Measurements from ENCODE around the gene MAP4K4. TPM values are rescaled to one million over a fixed set of nuclear protein-coding genes. Genes with fewer than 3 reads are reported as not detected.

MAP4K4 gene
- total and polyA plus RNA-seq, 2 of the 4 experiments (the other 2 are of a cell fraction), result 89.4 to 124 TPM

GRCh38 chr2:101688261-101688660 is 9.2 kb upstream of the MAP4K4 start:
- H3K79me1 ChIP-seq (ENCODE audit: low read depth in 1 of 2, low read length in 2 of 2), result no peaks in the 10 kb centered on the region
- peak; percentile 53 for ATAC-seq (ENCODE audit: low read depth)
- TF ChIP-seq USF2 (IDR thresholded peaks at IDR 0.05; ENCODE audit: low read depth, low read length) (no peak), RAD21 (IDR thresholded peaks at IDR 0.05; ENCODE audit: low read length) (no peak), RFX5 (IDR thresholded peaks at IDR 0.05; ENCODE audit: low read depth, low read length) (no peak), MAFK (IDR thresholded peaks at IDR 0.05; ENCODE audit: low read depth, low read length) (no peak), BHLHE40 (IDR thresholded peaks at IDR 0.05; ENCODE audit: low read depth, low read length) (no peak), FOS (IDR thresholded peaks at IDR 0.05; ENCODE audit: low read depth, low read length) (no peak), SMC3 (IDR thresholded peaks at IDR 0.05; ENCODE audit: low read depth, low read length) (no peak), CEBPB (IDR thresholded peaks at IDR 0.05; ENCODE audit: low read depth, low read length) (no peak), MAZ (IDR thresholded peaks at IDR 0.05; ENCODE audit: borderline replicate concordance, low read depth, low read length) (no peak), MXI1 (IDR thresholded peaks at IDR 0.05; ENCODE audit: borderline replicate concordance, low read depth, low read length) (no peak), NFE2L2 (IDR thresholded peaks at IDR 0.05; ENCODE audit: low read depth, low read length) (no peak), CTCF (conservative IDR thresholded peaks at IDR 0.05; ENCODE audit: low read depth, low read length) (no peak), CHD1 (IDR thresholded peaks at IDR 0.05; ENCODE audit: low read depth, low read length) (no peak), ELK1 (IDR thresholded peaks at IDR 0.05; ENCODE audit: borderline replicate concordance, low read depth, low read length) (no peak), POLR2A (IDR thresholded peaks at IDR 0.05; ENCODE audit: low read depth, low read length) (no peak), RCOR1 (IDR thresholded peaks at IDR 0.05; ENCODE audit: insufficient replicate concordance, low read length) (no peak)
- in situ Hi-C loops (cut with MboI; ENCODE audit: low sequenced_read_pairs), result loop anchor here (25.0 kb wide), 1 partner anchor 176 kb away; no protein-coding TSS in a partner anchor
- H4K5ac ChIP-seq (ENCODE audit: low read depth, low read length), result no peak overlapping the region
- no peaks in the 10 kb centered on the region for H3K27me3 ChIP-seq (ENCODE audit: control insufficient read depth, insufficient read depth, low read length)
- no peak overlapping the region for H4K8ac ChIP-seq (ENCODE audit: low read depth in 2 of 2, low read length in 2 of 2)
- H2BK15ac ChIP-seq (ENCODE audit: low read depth, low read length), result no peak overlapping the region
- no peak overlapping the region for H3K4ac ChIP-seq (ENCODE audit: low read depth, low read length)
- no peak overlapping the region for H2AK9ac ChIP-seq (replicated peaks; ENCODE audit: low read depth, low read length, poor library complexity)
- intact Hi-C loops (cut with micrococcal nuclease), result no loop called here
- no peak overlapping the region for H2AFZ ChIP-seq (replicated peaks; ENCODE audit: low read length, poor library complexity)
- no peak overlapping the region for H3K14ac ChIP-seq (replicated peaks; ENCODE audit: low read depth, low read length)
- H3K9ac ChIP-seq (ENCODE audit: low read depth, low read length), result no peak overlapping the region
- dilution Hi-C loops (cut with HindIII; ENCODE audit: low sequenced_read_pairs, unreplicated experiment), result no loop called here
- H3K9me1 ChIP-seq (ENCODE audit: insufficient read depth, low read length), result no peaks in the 10 kb centered on the region
- no peak overlapping the region for H3K4me3 ChIP-seq (ENCODE audit: insufficient read depth, low read depth, low read length)
- no CpG with 5 or more reads among the region's 5 CpGs for WGBS, 2 experiments (ENCODE audit: extremely low coverage in 2 of 2, insufficient read length in 1 of 2)
- no peak overlapping the region for H3K23ac ChIP-seq (ENCODE audit: low read depth, low read length)
- H2AK5ac ChIP-seq (ENCODE audit: low read depth, low read length), result no peak overlapping the region
- no peak overlapping the region for H3K18ac ChIP-seq (ENCODE audit: low read depth, low read length)
- H4K91ac ChIP-seq (ENCODE audit: insufficient read depth, low read depth, low read length), result no peak overlapping the region
- no peaks in the 10 kb centered on the region for H4K20me1 ChIP-seq (ENCODE audit: insufficient read depth, low read length)
- POLR2A ChIA-PET (ENCODE audit: unreplicated experiment), result no interaction called here
- H3K9me3 ChIP-seq (ENCODE audit: control insufficient read depth, insufficient read depth, low read length), result no peaks in the 10 kb centered on the region
- no peak overlapping the region for H3K4me2 ChIP-seq (ENCODE audit: low read depth, low read length)
- no peak overlapping the region for H2BK5ac ChIP-seq (ENCODE audit: low read depth, low read length, poor library complexity, severe bottlenecking)
- no peaks in the 10 kb centered on the region for H3K36me3 ChIP-seq (ENCODE audit: control insufficient read depth, insufficient read depth, low read length)
- BruUV-seq (replicated peaks), result no TSS peak
- H2BK20ac ChIP-seq (ENCODE audit: low read depth, low read length), result no peak overlapping the region
- no peaks in the 10 kb centered on the region for H3K4me1 ChIP-seq (ENCODE audit: control insufficient read depth, insufficient read depth, low read length)
- no peak overlapping the region for H2BK120ac ChIP-seq (ENCODE audit: low read depth, low read length)
- H3K27ac ChIP-seq (ENCODE audit: insufficient read depth, low read length), result no peak overlapping the region
- peak; percentile 50 for DNase-seq
- CTCF ChIA-PET, result no interaction called here
- no peak overlapping the region for H3K56ac ChIP-seq (ENCODE audit: extremely low read depth, insufficient read depth, low read length)
